GM18858 (cell line): ENCODE results near the gene TSPAN2.
"Not testable (repeated sequence)": the region's sequence is repeated elsewhere in the genome, so short reads cannot be mapped to it uniquely, and the experiment has no call there.

ENCODE experiments used
- ATAC-seq: cut with Tn5 transposase; IDR thresholded peaks from one replicate; pipeline ENCODE4 v1.9.1; 2021; ENCODE audit not compliant: unreplicated experiment

The TSPAN2 gene

DNA sequence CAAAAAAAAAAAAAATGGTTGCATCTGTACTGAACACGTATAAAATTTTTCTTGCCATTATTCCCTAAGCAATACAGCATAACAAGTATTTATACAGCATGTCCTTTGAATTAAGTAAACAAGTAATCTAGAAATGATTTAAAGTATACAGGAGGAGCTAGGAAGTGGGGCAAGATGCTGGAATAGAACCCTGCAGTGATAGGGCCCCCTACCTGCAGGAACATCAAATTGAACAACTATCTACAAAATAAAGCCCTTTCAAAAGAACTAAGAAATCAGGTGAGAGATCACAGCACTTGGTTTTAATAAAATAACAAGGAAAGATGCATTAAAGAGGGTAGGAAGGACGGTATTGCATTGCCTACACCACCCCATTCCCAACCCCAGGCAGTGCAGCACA lies 48.8 kb downstream of the TSPAN2 start:
- ATAC-seq, result no peak

DNA sequence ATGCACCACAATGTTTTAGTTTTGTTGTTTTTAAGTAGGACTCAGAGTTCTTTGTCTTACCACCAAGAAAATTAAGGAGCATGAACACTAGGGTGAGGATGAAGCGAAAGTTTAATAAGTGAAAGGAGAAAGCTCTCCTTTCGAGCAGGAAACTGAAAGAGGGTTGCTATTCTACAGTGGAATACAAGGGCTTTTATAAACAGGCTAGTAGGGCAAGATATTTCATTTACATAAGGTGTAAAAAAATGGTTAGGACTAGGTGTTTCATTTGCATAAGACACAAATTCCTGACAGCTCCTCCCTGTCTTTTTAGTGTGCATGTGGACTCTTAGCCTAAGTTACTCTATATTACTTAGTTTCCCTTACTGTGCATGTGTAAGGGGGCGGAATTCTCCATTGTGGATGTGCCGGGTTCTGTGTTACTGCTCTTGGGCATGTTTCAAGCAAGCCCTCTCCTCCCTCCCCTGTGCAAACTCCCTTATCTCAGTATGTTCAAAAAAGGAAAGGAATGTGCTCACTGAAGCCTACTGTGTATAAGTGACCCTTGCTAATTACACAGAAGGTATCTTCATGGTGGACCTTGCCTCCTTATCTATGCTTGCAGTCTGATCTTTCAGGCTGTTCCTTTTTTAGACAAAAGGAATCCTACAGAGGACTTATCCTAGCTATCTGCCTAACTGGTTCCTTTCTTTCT lies 52.3 kb downstream of the TSPAN2 start:
- ATAC-seq, result no peak

GRCh38 chr1:115035652-115036051 lies 53.7 kb downstream of the TSPAN2 start:
- ATAC-seq, result no peak

- no peak for ATAC-seq
Measured at GRCh38 chr1:115031595-115031994, 57.7 kb downstream of the TSPAN2 start.

GRCh38 chr1:115029526-115029925 lies 59.8 kb downstream of the TSPAN2 start, which contains the start of gene TSHB:
TSS of gene TSHB (plus strand) at chr1:115029826. CDS start at chr1:115033363, 3,537 bp downstream.
- no peak for ATAC-seq

DNA sequence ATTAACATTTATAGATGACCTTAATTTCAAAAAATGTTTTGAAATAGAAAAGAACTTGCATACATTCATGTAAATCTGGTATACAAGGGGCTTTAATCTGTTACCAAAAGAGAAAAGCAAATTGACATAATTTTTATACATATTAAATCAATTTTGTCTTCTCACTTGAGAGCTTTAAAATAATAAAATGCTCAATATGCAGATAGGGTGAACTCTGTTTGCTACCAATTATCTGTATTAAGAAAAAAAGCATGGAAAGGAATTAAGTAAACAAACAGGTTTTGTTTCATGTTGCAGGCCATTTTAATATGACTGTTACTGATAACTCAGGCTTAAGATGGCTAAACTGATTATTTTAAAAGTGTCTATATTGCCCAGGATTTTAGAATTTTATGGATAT lies 65.7 kb downstream of the TSPAN2 start:
- ATAC-seq, result no peak

- no peak for ATAC-seq
Measured at GRCh38 chr1:115021145-115021544, 68.2 kb downstream of the TSPAN2 start.

- not testable (repeated sequence) for ATAC-seq
Measured at GRCh38 chr1:115019549-115019948, 69.8 kb downstream of the TSPAN2 start.

- no peak for ATAC-seq
Measured at GRCh38 chr1:115013792-115014191, 75.5 kb downstream of the TSPAN2 start.

DNA sequence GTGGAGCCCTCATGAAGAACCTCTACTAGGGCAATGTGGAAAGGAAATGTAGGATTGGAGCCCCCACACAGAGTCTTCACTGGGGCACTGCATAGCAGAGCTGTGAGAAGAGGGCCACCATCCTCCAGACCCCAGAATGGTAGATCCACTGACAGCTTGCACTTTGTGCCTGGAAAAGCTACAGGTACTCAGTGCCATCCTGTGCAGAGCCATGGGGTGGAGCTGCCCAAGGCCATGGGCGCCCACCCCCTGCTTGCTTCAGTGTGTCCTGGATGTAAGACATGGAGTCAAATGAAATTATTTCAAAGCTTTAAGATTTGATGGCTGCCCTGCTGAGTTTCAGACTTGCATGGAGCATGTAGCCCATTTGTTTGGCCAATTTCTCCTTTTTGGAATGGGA lies 76.9 kb downstream of the TSPAN2 start:
- no peak for ATAC-seq

GRCh38 chr1:115012006-115012405 lies 77.3 kb downstream of the TSPAN2 start:
- ATAC-seq, result no peak

GRCh38 chr1:115006191-115006590 lies 83.1 kb downstream of the TSPAN2 start:
- ATAC-seq, result no peak
